ENCODE measurements around the gene LAT. TPM values are rescaled to one million over a fixed set of nuclear protein-coding genes. Genes with fewer than 3 reads are reported as not detected.
"Not testable (repeated sequence)": the region's sequence is repeated elsewhere in the genome, so short reads cannot be mapped to it uniquely, and the experiment has no call there.

The LAT gene
- total and polyA plus RNA-seq, 2 experiments from 2014 or later, result 0.83 to 1.5 TPM

DNA sequence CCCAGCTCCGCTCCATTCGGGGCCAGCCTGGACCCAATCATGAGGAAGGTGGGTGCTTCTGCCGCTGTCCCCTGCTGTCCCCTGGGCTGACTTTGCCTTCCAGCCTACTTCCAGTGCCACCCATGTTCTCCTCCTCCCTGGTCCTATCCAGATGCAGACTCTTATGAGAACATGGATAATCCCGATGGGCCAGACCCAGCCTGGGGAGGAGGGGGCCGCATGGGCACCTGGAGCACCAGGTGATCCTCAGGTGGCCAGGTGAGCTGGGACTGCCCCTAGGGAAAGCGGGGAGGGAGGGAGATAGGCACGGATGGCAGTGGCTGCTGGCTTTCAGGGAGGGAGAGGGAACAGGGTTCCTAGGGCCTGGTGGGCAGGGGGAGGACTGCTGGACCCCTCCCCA lies 46.1 kb upstream of the LAT start:
- H3K9me3 ChIP-seq (ENCODE audit: low read depth), result no peaks in the 10 kb centered on the region
- no peak for DNase-seq (ENCODE audit: low read depth in 1 of 2, low spot score in 1 of 2)
- TF ChIP-seq, protein P1, sequence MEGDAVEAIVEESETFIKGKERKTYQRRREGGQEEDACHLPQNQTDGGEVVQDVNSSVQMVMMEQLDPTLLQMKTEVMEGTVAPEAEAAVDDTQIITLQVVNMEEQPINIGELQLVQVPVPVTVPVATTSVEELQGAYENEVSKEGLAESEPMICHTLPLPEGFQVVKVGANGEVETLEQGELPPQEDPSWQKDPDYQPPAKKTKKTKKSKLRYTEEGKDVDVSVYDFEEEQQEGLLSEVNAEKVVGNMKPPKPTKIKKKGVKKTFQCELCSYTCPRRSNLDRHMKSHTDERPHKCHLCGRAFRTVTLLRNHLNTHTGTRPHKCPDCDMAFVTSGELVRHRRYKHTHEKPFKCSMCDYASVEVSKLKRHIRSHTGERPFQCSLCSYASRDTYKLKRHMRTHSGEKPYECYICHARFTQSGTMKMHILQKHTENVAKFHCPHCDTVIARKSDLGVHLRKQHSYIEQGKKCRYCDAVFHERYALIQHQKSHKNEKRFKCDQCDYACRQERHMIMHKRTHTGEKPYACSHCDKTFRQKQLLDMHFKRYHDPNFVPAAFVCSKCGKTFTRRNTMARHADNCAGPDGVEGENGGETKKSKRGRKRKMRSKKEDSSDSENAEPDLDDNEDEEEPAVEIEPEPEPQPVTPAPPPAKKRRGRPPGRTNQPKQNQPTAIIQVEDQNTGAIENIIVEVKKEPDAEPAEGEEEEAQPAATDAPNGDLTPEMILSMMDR (IDR thresholded peaks at IDR 0.05; ENCODE audit: low read depth, low read length), result no peak

DNA sequence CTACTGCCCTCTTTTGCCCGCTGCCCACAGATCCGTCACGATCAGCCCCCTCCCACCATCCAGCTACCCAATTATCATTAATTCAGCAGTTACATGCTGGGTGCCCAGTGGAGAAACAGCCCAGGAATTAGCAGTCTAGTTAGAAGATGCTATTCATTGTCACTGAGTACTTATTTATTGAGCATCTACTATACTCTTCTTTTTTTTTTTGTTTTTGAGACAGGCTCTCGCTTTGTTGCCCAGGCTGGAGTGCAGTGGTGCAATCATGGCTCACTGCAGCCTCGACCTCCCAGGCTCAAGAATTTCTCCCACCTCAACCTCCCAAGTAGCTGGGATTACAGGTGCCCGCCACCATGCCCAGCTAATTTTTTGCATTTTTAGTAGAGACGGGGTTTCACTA lies 45.0 kb upstream of the LAT start:
- H3K9me3 ChIP-seq (ENCODE audit: low read depth); H3K4me1 ChIP-seq (ENCODE audit: low read depth): not testable (repeated sequence)

More for the DNA sequence above, 46.1 kb upstream of the LAT start:
- Histone ChIP-seq H3K27me3 (no peaks in the 10 kb centered on the region), H3K4me3 (no peak overlapping the region), H3K4me1 (ENCODE audit: low read depth) (no peaks in the 10 kb centered on the region), H3K36me3 (no peaks in the 10 kb centered on the region), H3K27ac (no peak overlapping the region)

DNA sequence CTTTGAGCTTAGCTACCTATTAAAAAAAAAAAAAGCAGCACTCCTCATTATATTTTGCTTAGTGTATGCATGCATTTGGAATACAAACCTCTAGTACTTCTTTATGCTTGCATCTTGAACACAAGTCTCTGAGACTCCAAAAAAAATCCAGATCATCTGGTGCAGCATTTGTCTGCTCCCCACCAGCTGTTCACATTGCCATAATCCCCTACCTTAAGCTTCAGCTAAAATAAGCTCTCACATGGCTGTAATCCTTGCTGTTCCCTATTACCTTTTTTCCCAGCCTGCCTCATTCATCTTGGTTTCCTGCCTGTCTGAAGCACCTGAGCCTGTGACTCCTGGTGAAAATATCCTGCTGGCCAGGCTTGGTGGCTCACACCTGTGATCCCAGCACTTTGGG lies 41.6 kb upstream of the LAT start:
- TF ChIP-seq, protein P1 (IDR thresholded peaks at IDR 0.05; ENCODE audit: low read depth, low read length), result no peak
- no peak for DNase-seq (ENCODE audit: low read depth in 1 of 2, low spot score in 1 of 2)
- Histone ChIP-seq H3K27ac (no peak overlapping the region), H3K36me3 (no peaks in the 10 kb centered on the region), H3K4me3 (no peak overlapping the region), H3K4me1 (ENCODE audit: low read depth) (no peaks in the 10 kb centered on the region), H3K27me3 (no peaks in the 10 kb centered on the region), H3K9me3 (ENCODE audit: low read depth) (no peaks in the 10 kb centered on the region)

More for the DNA sequence above, 45.0 kb upstream of the LAT start:
- H3K4me3 ChIP-seq; H3K27me3 ChIP-seq; H3K27ac ChIP-seq; H3K36me3 ChIP-seq; DNase-seq (ENCODE audit: low read depth in 1 of 2, low spot score in 1 of 2): not testable (repeated sequence)

DNA sequence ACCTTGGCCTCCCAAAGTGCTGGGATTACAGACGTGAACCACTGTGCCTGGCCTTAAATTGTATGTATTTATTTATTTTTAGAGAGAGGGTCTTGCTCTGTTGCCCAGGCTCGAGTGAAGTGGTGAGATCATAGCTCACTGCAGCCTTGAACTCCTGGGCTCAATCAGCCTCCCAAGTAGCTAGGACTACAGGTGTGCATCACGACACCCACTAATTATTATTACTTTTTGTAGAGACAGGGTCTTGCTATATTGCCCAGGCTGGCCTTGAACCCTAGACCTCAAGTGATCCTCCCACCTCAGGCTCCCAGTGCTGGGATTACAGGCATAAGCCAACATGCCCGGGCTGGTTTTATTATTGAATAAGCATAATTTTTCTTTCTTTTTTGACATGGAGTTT lies 38.2 kb upstream of the LAT start:
- H3K4me1 ChIP-seq (ENCODE audit: low read depth), result peaks cover 1% of the 10 kb centered on the region
- no peaks in the 10 kb centered on the region for H3K27me3 ChIP-seq
- no peaks in the 10 kb centered on the region for H3K36me3 ChIP-seq

DNA sequence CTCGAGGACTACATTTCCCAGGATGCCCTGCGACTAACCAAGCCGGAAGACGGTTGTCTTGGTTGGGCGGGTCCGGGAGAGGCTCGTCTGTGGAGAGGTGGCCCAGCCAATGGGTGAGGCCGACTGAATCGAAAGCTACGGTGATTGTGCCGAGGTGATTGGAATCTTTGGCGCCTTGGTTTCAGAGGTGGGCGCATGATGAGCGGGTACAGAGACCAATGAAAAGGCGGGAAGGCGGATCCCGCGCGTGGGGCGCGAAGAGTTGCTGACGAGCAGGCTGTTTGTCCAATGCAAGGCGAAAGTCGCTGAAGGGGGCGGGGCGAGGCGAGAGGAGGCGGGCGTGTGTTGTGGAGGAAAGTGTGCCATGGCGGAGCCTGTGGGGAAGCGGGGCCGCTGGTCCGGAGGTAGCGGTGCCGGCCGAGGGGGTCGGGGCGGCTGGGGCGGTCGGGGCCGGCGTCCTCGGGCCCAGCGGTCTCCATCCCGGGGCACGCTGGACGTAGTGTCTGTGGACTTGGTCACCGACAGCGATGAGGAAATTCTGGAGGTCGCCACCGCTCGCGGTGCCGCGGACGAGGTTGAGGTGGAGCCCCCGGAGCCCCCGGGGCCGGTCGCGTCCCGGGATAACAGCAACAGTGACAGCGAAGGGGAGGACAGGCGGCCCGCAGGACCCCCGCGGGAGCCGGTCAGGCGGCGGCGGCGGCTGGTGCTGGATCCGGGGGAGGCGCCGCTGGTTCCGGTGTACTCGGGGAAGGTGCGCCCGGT lies 34.0 kb upstream of the LAT start, which contains the start of gene NFATC2IP:
NFATC2IP (plus strand) TSS at position 290 of the 762 bp plus-strand sequence; CDS start at position 365, 75 bp downstream.
- peaks cover 29% of the 10 kb centered on the region for H3K36me3 ChIP-seq
- peaks cover 6% of the 10 kb centered on the region for H3K4me1 ChIP-seq (ENCODE audit: low read depth)
- H3K4me3 ChIP-seq, result peak within 1 kb of the TSS; percentile 80
- H3K27ac ChIP-seq, result peak within 1 kb of the TSS; percentile 61
- no peaks in the 10 kb centered on the region for H3K9me3 ChIP-seq (ENCODE audit: low read depth)
- H3K27me3 ChIP-seq, result no peaks in the 10 kb centered on the region
- peak; percentile 99 to 100 for DNase-seq (ENCODE audit: low read depth in 1 of 2, low spot score in 1 of 2)
- TF ChIP-seq, protein P1 (IDR thresholded peaks at IDR 0.05; ENCODE audit: low read depth, low read length), result no peak

More for the DNA sequence above, 38.2 kb upstream of the LAT start:
- H3K27ac ChIP-seq, result no peak overlapping the region
- H3K4me3 ChIP-seq, result no peak overlapping the region
- TF ChIP-seq, protein P1 (IDR thresholded peaks at IDR 0.05; ENCODE audit: low read depth, low read length), result no peak
- DNase-seq (ENCODE audit: low read depth in 1 of 2, low spot score in 1 of 2), result no peak
- H3K9me3 ChIP-seq (ENCODE audit: low read depth), result no peaks in the 10 kb centered on the region

DNA sequence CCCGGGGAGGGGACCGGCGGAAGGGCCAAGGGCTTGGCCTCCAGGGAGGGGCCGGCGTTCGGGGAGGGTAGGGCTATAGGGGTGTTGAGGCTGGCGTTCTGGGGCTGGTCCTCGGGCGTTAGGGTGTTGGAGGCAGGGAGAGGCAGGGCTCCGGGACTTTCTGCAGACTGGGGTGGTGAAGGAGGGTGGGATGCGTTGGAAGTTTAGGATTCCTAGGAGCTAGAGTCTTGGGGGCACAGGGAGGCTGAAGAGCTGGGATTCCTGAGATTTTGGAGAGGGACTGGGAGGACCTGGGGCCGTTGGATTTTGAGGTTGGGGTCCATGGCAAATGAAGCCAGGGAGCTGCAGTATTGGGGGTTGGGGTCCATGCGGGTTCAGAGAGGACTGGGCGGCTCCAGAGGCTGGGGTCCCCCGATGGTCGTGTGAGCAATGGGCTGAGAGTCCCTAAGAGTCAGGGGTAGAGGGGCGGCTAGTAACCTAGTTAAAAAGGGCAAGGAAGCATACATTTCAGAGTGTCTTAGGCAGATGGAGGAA lies 33.4 kb upstream of the LAT start:
- Histone ChIP-seq H3K4me1 (ENCODE audit: low read depth) (peaks cover 6% of the 10 kb centered on the region), H3K27ac (peak overlapping the region; percentile 42), H3K4me3 (peak overlapping the region; percentile 80), H3K9me3 (ENCODE audit: low read depth) (no peaks in the 10 kb centered on the region), H3K27me3 (no peaks in the 10 kb centered on the region), H3K36me3 (peaks cover 36% of the 10 kb centered on the region)
- no peak for DNase-seq (ENCODE audit: low read depth in 1 of 2, low spot score in 1 of 2)
- TF ChIP-seq, protein P1 (IDR thresholded peaks at IDR 0.05; ENCODE audit: low read depth, low read length), result no peak
